H9 (cell line): Measurements from ENCODE around the gene ABCA4. TPM values are rescaled to one million over a fixed set of nuclear protein-coding genes. Genes with fewer than 3 reads are reported as not detected.

Experiments used
- DNase-seq: peaks from one replicate; pipeline ENCODE4 v3.0.0-alpha.2; 2017
- H2AFZ ChIP-seq: one replicate; pipeline ENCODE4 v1.6.1; 2013; ENCODE audit warnings: mild to moderate bottlenecking, low read length, control low read depth, moderate library complexity
- H2AK5ac ChIP-seq: 2 replicates; pipeline ENCODE4 v1.6.1; 2013; ENCODE audit warnings: low read length, control low read depth, mixed read lengths; ENCODE audit not compliant: insufficient read length
- H2BK120ac ChIP-seq: one replicate; pipeline ENCODE4 v1.6.1; 2013; ENCODE audit warnings: low read depth, mild to moderate bottlenecking, low read length, control low read depth, inconsistent platforms; ENCODE audit not compliant: poor library complexity, severe bottlenecking
- H2BK12ac ChIP-seq: 2 replicates; pipeline ENCODE4 v1.6.1; 2013; ENCODE audit warnings: low read length, control low read depth, mixed read lengths, low read depth; ENCODE audit not compliant: insufficient read length
- H2BK15ac ChIP-seq: 2 replicates; pipeline ENCODE4 v1.6.1; 2013; ENCODE audit warnings: low read depth, low read length, control low read depth
- H2BK20ac ChIP-seq: one replicate; pipeline ENCODE4 v1.6.1; 2013; ENCODE audit warnings: low read depth, mild to moderate bottlenecking, low read length, control low read depth, inconsistent platforms; ENCODE audit not compliant: poor library complexity, severe bottlenecking
- H2BK5ac ChIP-seq: 2 replicates; pipeline ENCODE4 v1.6.1; 2013; ENCODE audit warnings: low read length, control low read depth, mixed read lengths; ENCODE audit not compliant: insufficient read length
- H3K14ac ChIP-seq: 2 replicates; pipeline ENCODE4 v1.6.1; 2013; ENCODE audit warnings: low read length, control low read depth; ENCODE audit not compliant: insufficient read depth
- H3K18ac ChIP-seq: 2 replicates; pipeline ENCODE4 v1.6.1; 2013; ENCODE audit warnings: low read depth, mild to moderate bottlenecking, mixed read lengths, low read length, control low read depth; ENCODE audit not compliant: insufficient read length
- H3K23ac ChIP-seq: 2 replicates; pipeline ENCODE4 v1.6.1; 2013; ENCODE audit warnings: low read length, control low read depth, mixed read lengths, low read depth; ENCODE audit not compliant: insufficient read length
- H3K23me2 ChIP-seq: 2 replicates; pipeline ENCODE4 v1.6.1; 2013; ENCODE audit warnings: low read depth, mild to moderate bottlenecking, mixed read lengths, low read length, control low read depth; ENCODE audit not compliant: insufficient read length, poor library complexity, severe bottlenecking
- H3K27ac ChIP-seq: 2 replicates; pipeline ENCODE4 v1.5.1; 2013; ENCODE audit warnings: low read length, control low read depth, mixed read lengths, low read depth; ENCODE audit not compliant: insufficient read length
- H3K27me3 ChIP-seq: 2 replicates; pipeline ENCODE4 v1.6.1; 2013; ENCODE audit warnings: low read length, control low read depth, inconsistent platforms; ENCODE audit not compliant: insufficient read depth
- H3K4ac ChIP-seq: 2 replicates; pipeline ENCODE4 v1.6.1; 2013; ENCODE audit warnings: low read depth, mild to moderate bottlenecking, control low read depth, inconsistent platforms, low read length, moderate library complexity
- H3K4me1 ChIP-seq: 2 replicates; pipeline ENCODE4 v1.6.1; 2013; ENCODE audit warnings: low read length, control low read depth, inconsistent platforms; ENCODE audit not compliant: insufficient read depth
- H3K4me2 ChIP-seq: 2 replicates; pipeline ENCODE4 v1.6.1; 2013; ENCODE audit warnings: low read length, control low read depth, mixed read lengths; ENCODE audit not compliant: insufficient read length, insufficient read depth
- H3K56ac ChIP-seq: 2 replicates; pipeline ENCODE4 v1.6.1; 2013; ENCODE audit warnings: low read depth, mild to moderate bottlenecking, mixed read lengths, low read length, control low read depth; ENCODE audit not compliant: insufficient read length
- H3K79me1 ChIP-seq: 2 replicates; pipeline ENCODE4 v1.6.1; 2013; ENCODE audit warnings: low read depth, mild to moderate bottlenecking, moderate library complexity, low read length, control low read depth, inconsistent platforms; ENCODE audit not compliant: insufficient read depth, poor library complexity, severe bottlenecking
- H3K79me2 ChIP-seq: 2 replicates; pipeline ENCODE4 v1.6.1; 2013; ENCODE audit warnings: low read length, control low read depth, inconsistent platforms; ENCODE audit not compliant: insufficient read depth
- H3K9ac ChIP-seq: 2 replicates; pipeline ENCODE4 v1.6.1; 2013; ENCODE audit warnings: low read length, control low read depth, mixed read lengths; ENCODE audit not compliant: insufficient read length; ENCODE audit errors: extremely low read depth
- H3K9me3 ChIP-seq: one replicate; pipeline ENCODE4 v1.6.1; 2013; ENCODE audit warnings: low read depth, low read length, inconsistent platforms; ENCODE audit not compliant: control insufficient read depth
- H3T11ph ChIP-seq: one replicate; pipeline ENCODE4 v1.6.1; 2013; ENCODE audit warnings: mild to moderate bottlenecking, low read length, control low read depth, inconsistent platforms
- H4K20me1 ChIP-seq: one replicate; pipeline ENCODE4 v1.6.1; 2013; ENCODE audit not compliant: control insufficient read depth, insufficient read length, insufficient read depth
- H4K5ac ChIP-seq: 2 replicates; pipeline ENCODE4 v1.6.1; 2013; ENCODE audit warnings: low read depth, mild to moderate bottlenecking, mixed read lengths, low read length, control low read depth; ENCODE audit not compliant: insufficient read length
- H4K8ac ChIP-seq: replicated peaks from 2 replicates; pipeline ENCODE4 v1.6.1; 2013; ENCODE audit warnings: low read length, control low read depth, mixed read lengths, low read depth; ENCODE audit not compliant: insufficient read length
- H4K91ac ChIP-seq: 2 replicates; pipeline ENCODE4 v1.6.1; 2013; ENCODE audit warnings: low read depth, mild to moderate bottlenecking, moderate library complexity, mixed read lengths, low read length, control low read depth; ENCODE audit not compliant: insufficient read length
- H3K27ac Mint-ChIP-seq, 3 experiments: 2 replicates in 2 of 3; 3 replicates in 1 of 3; pipeline ENCODE4 v1.8.0; 2020 to 2021; ENCODE audit warnings: mixed read lengths in 3 of 3, mild to moderate bottlenecking in 1 of 3, moderate library complexity in 1 of 3
- H3K27me3 Mint-ChIP-seq: 2 replicates; pipeline ENCODE4 v1.8.0; 2021; ENCODE audit warnings: low read depth, mild to moderate bottlenecking, moderate library complexity, mixed read lengths
- H3K36me3 Mint-ChIP-seq, 3 experiments: 2 replicates in 2 of 3; 3 replicates in 1 of 3; pipeline ENCODE4 v1.8.0; 2020 to 2021; ENCODE audit warnings: low read depth in 3 of 3, mixed read lengths in 3 of 3; ENCODE audit not compliant: insufficient read depth in 1 of 3
- H3K4me1 Mint-ChIP-seq, 2 experiments: 2 replicates each; pipeline ENCODE4 v1.8.0; 2020; ENCODE audit warnings: mixed read lengths in 2 of 2
- H3K4me3 Mint-ChIP-seq, 2 experiments: 2 replicates in 1 of 2; 3 replicates in 1 of 2; pipeline ENCODE4 v1.8.0; 2020 to 2021; ENCODE audit warnings: mild to moderate bottlenecking in 2 of 2, mixed read lengths in 2 of 2, moderate library complexity in 1 of 2
- H3K9me3 Mint-ChIP-seq, 2 experiments: 2 replicates in 1 of 2; 3 replicates in 1 of 2; pipeline ENCODE4 v1.8.0; 2020; ENCODE audit warnings: mild to moderate bottlenecking in 2 of 2, mixed read lengths in 2 of 2, moderate library complexity in 1 of 2
- WGBS: extraction: QIAGEN DNeasy Blood & Tissue Kit; methylation state at CpG from one replicate; pipeline ENCODE4 v1.1.7; 2013; ENCODE audit warnings: missing lambda C conversion rate, low lambda C conversion rate, mixed read lengths; ENCODE audit not compliant: insufficient read length; ENCODE audit errors: extremely low coverage; 5-methylcytosine and 5-hydroxymethylcytosine counted together
- total RNA-seq: library from RNA; stranded (reverse); gene quantifications from 2 replicates; pipeline ENCODE4 v1.2.1, GENCODE V29; 2021
- TF ChIP-seq, protein P1 (sequence below): fragments of 200-600 bp; sonication (generic); conservative IDR thresholded peaks from 3 replicates; pipeline ENCODE4 v1.8.0; 2021; ENCODE audit warnings: antibody characterized with exemption, mild to moderate bottlenecking

The ABCA4 gene
- total RNA-seq, 1 experiment from 2014 or later: not detected

DNA sequence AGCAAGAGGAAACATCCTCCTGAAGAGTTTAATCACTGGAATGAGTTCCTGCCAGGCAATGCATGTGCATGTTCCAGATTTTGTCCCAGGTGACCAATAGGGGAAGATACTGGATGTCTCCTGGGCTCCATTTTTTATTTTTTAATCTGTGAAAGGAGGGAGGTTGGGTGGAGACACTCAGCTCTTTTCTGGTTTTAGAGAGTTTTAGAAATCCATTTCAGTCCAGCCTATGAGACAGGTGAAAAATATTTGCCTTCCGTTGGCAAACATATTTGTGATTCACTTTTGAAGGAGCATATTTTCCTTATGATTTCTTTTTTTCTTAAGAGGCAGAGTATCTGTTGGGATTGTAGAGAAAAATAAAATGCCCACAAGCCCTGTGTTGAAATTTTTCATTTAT, 70.7 kb downstream of the ABCA4 start:
- Histone ChIP-seq H2BK120ac (no peak overlapping the region), H3T11ph (no peak overlapping the region), H3K9me3 (no peaks in the 10 kb centered on the region), H3K4ac (no peak overlapping the region), H3K23ac (no peak overlapping the region), H2AK5ac (no peak overlapping the region), H2AFZ (no peak overlapping the region), H3K18ac (no peak overlapping the region), H3K27me3 (no peaks in the 10 kb centered on the region), H4K8ac (no peak overlapping the region), H3K23me2 (no peaks in the 10 kb centered on the region), H4K5ac (no peak overlapping the region), H3K56ac (no peak overlapping the region), H3K27ac (no peak overlapping the region), H3K79me2 (no peaks in the 10 kb centered on the region), H3K9ac (no peak overlapping the region), H4K91ac (no peak overlapping the region), H2BK5ac (no peak overlapping the region), H2BK20ac (no peak overlapping the region), H2BK12ac (no peak overlapping the region), H3K4me2 (no peak overlapping the region), H2BK15ac (no peak overlapping the region), H4K20me1 (no peaks in the 10 kb centered on the region), H3K4me1 (peaks cover 5% of the 10 kb centered on the region; the same call in 1 of the 2 replicates), H3K14ac (no peak overlapping the region), H3K79me1 (no peaks in the 10 kb centered on the region)
- H3K27me3 Mint-ChIP-seq: peaks cover 14% of the 10 kb centered on the region
- no peaks in the 10 kb centered on the region; a peak in 2 of 7 replicates for H3K36me3 Mint-ChIP-seq
- H3K4me1 Mint-ChIP-seq: peaks cover 56 to 60% of the 10 kb centered on the region in 2 experiments
- H3K4me3 Mint-ChIP-seq: no peak overlapping the region
- TF ChIP-seq, protein P1, sequence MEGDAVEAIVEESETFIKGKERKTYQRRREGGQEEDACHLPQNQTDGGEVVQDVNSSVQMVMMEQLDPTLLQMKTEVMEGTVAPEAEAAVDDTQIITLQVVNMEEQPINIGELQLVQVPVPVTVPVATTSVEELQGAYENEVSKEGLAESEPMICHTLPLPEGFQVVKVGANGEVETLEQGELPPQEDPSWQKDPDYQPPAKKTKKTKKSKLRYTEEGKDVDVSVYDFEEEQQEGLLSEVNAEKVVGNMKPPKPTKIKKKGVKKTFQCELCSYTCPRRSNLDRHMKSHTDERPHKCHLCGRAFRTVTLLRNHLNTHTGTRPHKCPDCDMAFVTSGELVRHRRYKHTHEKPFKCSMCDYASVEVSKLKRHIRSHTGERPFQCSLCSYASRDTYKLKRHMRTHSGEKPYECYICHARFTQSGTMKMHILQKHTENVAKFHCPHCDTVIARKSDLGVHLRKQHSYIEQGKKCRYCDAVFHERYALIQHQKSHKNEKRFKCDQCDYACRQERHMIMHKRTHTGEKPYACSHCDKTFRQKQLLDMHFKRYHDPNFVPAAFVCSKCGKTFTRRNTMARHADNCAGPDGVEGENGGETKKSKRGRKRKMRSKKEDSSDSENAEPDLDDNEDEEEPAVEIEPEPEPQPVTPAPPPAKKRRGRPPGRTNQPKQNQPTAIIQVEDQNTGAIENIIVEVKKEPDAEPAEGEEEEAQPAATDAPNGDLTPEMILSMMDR: no peak
- H3K27ac Mint-ChIP-seq: no peak overlapping the region
- DNase-seq: no peak
- no peaks in the 10 kb centered on the region; a peak in 2 of 5 replicates for H3K9me3 Mint-ChIP-seq
- no CpG with 5 or more reads among the region's 1 CpG for WGBS
